RCC 7860 (cell line): ENCODE results near the gene PLCB4.
A peak's percentile ranks its signal among the peaks of the same experiment; 100 is the strongest.

Experiments
- DNase-seq: peaks from one replicate; pipeline ENCODE4 v3.0.0-alpha.2; 2015; ENCODE audit warnings: low spot score
- FAIRE-seq: peaks from 2 replicates; lab custom pipeline; 2012; peaks lifted over from hg19 to GRCh38; lab: Jason Lieb, UNC

PLCB4 gene

DNA sequence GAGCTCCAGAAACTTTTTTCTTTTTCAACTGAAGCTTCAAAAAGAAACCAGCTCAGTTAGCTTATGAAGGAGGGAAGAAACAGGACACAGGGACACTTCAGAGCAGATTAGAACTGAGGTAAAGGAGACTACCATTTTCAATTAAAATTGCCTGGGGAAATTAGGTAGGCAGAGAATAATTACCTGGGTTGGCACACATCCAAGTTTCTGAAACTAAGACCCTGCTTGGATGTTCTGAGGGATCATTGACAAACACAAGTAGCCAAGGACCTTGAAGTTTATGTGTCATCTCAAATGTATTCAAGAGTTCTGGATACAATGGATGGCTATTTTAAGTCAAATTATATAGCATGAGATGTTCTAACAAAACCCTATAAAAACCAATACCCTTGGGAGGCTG is 137.6 kb downstream of the PLCB4 start:
- FAIRE-seq, result no peak

DNA sequence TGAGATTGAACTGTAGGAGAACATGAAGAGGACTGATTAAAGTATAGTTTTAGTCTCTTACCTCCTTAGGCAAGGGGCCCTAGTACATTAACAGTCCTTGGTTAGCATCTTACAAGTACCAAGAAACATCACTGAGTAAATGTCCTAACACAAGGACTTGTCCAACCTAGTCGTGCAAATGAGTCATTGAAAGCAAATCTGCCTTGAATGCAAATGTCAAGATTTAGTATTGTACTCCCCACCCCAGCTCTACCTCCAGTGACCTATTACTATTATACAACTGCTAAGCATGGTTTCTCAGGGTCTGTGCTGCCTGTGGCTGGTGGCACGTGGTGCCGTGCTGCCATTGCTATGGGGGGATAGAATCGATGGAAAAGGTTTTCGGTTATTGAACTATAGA is 138.4 kb downstream of the PLCB4 start:
- no peak for FAIRE-seq
- no peak for DNase-seq

More for the DNA sequence above, 137.6 kb downstream of the PLCB4 start:
- no peak for DNase-seq

- FAIRE-seq, result no peak
- no peak for DNase-seq
Measured at GRCh38 chr20:9210356-9210755, 141.5 kb downstream of the PLCB4 start.

- FAIRE-seq (no peak), DNase-seq (no peak)
Measured at GRCh38 chr20:9211016-9211760, 142.3 kb downstream of the PLCB4 start.

- DNase-seq (no peak), FAIRE-seq (no peak)
Measured at GRCh38 chr20:9212735-9213134, 143.8 kb downstream of the PLCB4 start.

GRCh38 chr20:9214685-9215084 is 145.8 kb downstream of the PLCB4 start:
- FAIRE-seq, result no peak

GRCh38 chr20:9215539-9215938 is 146.7 kb downstream of the PLCB4 start:
- FAIRE-seq, result no peak
- DNase-seq, result no peak

More at GRCh38 chr20:9214685-9215084, 145.8 kb downstream of the PLCB4 start:
- no peak for DNase-seq

- peak; percentile 77 for FAIRE-seq
- DNase-seq, result peak; percentile 40
Measured at GRCh38 chr20:9218531-9218961, 149.7 kb downstream of the PLCB4 start.

GRCh38 chr20:9220874-9221547 is 152.1 kb downstream of the PLCB4 start:
- DNase-seq, result peak; percentile 83
- peak; percentile 92 for FAIRE-seq

DNA sequence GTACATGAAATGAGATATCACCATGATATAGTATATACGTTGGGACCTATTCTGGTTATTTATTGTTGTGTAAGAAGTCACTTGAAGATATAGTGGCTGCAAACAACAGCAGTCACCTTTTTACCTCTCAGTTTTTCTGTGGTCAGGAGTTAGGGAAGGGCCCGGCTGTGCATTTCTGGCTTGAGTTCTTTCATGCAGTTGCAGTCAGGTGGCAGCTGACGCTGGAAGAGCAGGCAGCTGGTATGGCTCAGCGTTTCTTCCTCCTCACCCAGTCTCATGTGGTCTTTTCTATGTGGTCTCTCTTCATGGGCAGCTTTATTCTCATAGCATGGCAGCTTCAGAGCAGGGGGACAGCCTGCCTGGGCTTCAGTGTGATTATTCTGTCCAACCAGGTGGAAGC is 154.4 kb downstream of the PLCB4 start:
- no peak for FAIRE-seq
- DNase-seq, result no peak

DNA sequence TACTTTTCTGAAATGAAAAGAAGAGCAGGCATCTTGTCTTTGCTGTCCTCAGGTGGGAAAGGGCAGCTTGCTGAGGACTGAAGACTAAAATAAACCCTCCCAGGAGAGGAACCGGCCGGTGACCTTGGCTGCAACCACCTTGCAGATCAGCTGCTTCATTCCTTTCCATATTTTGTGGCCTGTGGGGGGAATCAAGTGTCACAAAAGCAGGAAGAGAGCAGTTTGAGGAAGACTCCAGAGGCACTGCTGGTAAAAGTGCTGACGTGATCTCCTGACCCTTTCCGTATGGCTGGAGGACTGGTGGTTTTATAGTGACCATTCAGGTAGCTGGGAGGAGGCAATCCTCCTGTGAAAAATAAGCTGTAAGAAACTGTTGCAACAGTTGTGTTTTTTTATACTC is 157.0 kb downstream of the PLCB4 start:
- DNase-seq (no peak), FAIRE-seq (no peak)

GRCh38 chr20:9227896-9228615 is 159.2 kb downstream of the PLCB4 start:
- DNase-seq (no peak), FAIRE-seq (no peak)

GRCh38 chr20:9228774-9229450 is 160.0 kb downstream of the PLCB4 start:
- no peak for FAIRE-seq
- DNase-seq, result no peak

- no peak for FAIRE-seq
Measured at GRCh38 chr20:9230406-9230805, 161.5 kb downstream of the PLCB4 start.

DNA sequence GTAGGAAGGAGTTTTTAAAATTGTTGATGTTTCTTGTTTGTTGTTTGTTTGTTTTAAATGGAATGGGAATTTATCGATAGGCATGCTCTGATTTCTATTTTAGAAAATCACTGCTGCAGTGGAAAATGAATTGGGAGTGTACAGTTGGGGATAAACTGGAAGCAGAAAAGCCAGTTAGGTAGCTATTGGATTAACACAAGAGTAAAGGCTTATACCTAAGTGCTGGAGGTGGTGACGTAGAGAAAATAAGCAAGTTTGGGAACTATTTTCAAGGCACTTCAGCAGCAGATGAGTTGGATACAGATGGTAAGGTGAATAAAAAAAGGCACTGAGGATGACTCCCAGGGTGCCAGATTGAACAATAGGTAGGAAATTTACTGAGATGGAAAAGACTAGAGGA is 164.9 kb downstream of the PLCB4 start:
- DNase-seq (no peak), FAIRE-seq (no peak)

More at GRCh38 chr20:9230406-9230805, 161.5 kb downstream of the PLCB4 start:
- no peak for DNase-seq

- FAIRE-seq (peak; percentile 70), DNase-seq (peak; percentile 61)
Measured at GRCh38 chr20:9235518-9235917, 166.6 kb downstream of the PLCB4 start.

DNA sequence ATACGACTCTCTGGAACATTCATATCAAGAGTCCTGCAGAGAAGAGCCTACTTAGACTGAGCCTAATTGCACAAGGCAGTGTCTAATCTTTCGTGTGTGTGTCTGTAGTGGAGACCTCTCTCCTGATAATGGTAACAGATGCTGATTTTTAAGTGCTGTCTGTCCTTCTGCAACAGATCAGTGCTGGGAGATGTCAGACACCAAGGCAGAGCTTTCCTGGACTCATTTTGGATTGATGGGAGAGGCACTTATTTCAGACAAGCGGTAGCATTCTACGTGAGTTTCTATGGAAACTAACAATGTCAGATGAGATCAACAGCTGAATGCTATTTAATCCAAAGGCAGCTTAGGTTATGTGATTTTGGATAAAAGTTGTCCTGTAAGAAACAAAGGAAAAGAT is 167.6 kb downstream of the PLCB4 start:
- no peak for DNase-seq

GRCh38 chr20:9241232-9241692 is 172.4 kb downstream of the PLCB4 start:
- peak; percentile 71 for DNase-seq
- FAIRE-seq, result peak; percentile 92

More for the DNA sequence above, 167.6 kb downstream of the PLCB4 start:
- no peak for FAIRE-seq

DNA sequence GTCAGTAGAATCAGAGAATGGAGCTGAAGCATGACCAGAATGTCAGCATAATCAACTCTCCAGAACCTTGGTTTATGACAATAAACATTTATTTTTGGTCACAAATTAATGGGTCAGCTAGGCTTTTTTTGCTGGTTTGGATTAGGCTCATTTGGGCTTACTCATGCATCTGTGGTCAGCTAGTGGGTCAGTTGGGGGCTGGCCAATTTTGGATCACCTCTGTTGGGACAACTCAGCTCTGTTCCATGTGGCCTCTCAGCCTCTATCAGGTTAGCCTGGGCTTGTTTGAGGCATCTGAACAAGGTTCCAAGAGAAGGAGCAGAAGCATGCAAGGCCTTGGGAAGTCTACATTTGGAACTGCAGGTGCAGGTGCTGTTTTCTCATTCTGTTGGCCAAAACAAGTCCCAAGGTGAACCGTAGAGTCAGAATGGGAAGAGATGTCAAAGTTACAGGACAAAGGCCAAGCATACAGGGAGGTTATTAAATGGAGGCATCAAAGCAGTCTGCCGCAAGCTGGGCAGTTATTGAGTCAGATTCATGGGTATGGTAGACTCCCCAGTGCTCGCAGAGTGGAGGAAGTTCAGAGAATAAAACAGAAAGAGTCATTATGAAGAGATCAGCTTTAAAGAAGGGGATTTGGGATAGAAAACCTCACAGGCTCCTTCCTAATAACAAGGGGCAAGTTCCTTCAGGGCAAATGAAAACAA is 173.0 kb downstream of the PLCB4 start:
- no peak for DNase-seq
- FAIRE-seq, result no peak

DNA sequence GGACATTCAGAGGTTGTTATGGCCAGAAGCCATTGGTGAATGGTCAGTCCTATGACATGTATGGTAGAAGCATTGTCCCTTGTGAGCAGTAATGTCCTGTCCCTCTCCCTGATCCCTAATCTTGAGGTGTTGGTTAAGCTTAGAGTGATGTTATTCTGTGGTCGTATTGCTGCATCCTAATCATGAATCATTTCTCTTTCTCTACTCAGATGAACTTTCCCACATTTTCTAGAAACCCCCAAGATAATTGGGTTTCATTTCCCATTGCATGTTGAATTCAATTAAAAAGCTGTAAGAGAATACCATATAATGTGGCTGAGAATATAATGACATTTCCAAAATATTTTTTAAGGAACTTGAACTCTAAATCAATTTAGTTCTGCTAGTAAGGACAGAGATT is 175.1 kb downstream of the PLCB4 start:
- DNase-seq (no peak), FAIRE-seq (no peak)
